ENCODE results near the gene CTNND2.

The CTNND2 gene

GRCh38 chr5:11174591-11174990 is 729.7 kb downstream of the CTNND2 start:
- H3K4me1 ChIP-seq (ENCODE audit: insufficient read depth, low read length) = no peaks in the 10 kb centered on the region
- no peaks in the 10 kb centered on the region for H3K36me3 ChIP-seq (ENCODE audit: insufficient read depth, low read length)
- peaks cover 4% of the 10 kb centered on the region for H3K27me3 ChIP-seq (ENCODE audit: insufficient read depth, low read length, poor library complexity)
- H2AFZ ChIP-seq (ENCODE audit: low read depth, low read length) = no peak overlapping the region
- TF ChIP-seq EZH2 (IDR thresholded peaks at IDR 0.05; ENCODE audit: borderline replicate concordance, low read depth, low read length, severe bottlenecking) (no peak), CTCF (IDR thresholded peaks at IDR 0.05; ENCODE audit: borderline replicate concordance, extremely low read depth, low read length, poor library complexity, severe bottlenecking) (no peak)
- ATAC-seq (ENCODE audit: insufficient read depth, low read depth) (no peak), DNase-seq (no peak)
- H3K79me2 ChIP-seq (ENCODE audit: insufficient read depth, low read length) = no peaks in the 10 kb centered on the region
- no peak overlapping the region for H3K4me2 ChIP-seq (ENCODE audit: insufficient read depth, low read length)
- no peak overlapping the region for H3K9ac ChIP-seq (ENCODE audit: low read depth, low read length)
- H3K4me3 ChIP-seq (ENCODE audit: low read depth in 1 of 2, low read length in 2 of 2) = no peak overlapping the region
- no peaks in the 10 kb centered on the region for H3K9me3 ChIP-seq (ENCODE audit: insufficient read depth, low read length, severe bottlenecking)
- H4K20me1 ChIP-seq (ENCODE audit: insufficient read depth, low read length) = no peaks in the 10 kb centered on the region
- no peak overlapping the region for H3K27ac ChIP-seq (ENCODE audit: low read length)

- no peak overlapping the region for H3K9ac ChIP-seq (ENCODE audit: low read depth, low read length)
- no peak overlapping the region for H2AFZ ChIP-seq (ENCODE audit: low read depth, low read length)
- H3K27me3 ChIP-seq (ENCODE audit: insufficient read depth, low read length, poor library complexity) = peaks cover 4% of the 10 kb centered on the region
- no peaks in the 10 kb centered on the region for H3K36me3 ChIP-seq (ENCODE audit: insufficient read depth, low read length)
- H4K20me1 ChIP-seq (ENCODE audit: insufficient read depth, low read length) = no peaks in the 10 kb centered on the region
- DNase-seq = peak; percentile 18
- peak; percentile 89 for ATAC-seq (ENCODE audit: insufficient read depth, low read depth)
- no peaks in the 10 kb centered on the region for H3K79me2 ChIP-seq (ENCODE audit: insufficient read depth, low read length)
- no peak overlapping the region for H3K4me3 ChIP-seq (ENCODE audit: low read depth in 1 of 2, low read length in 2 of 2)
- H3K27ac ChIP-seq (ENCODE audit: low read length) = no peak overlapping the region
- TF ChIP-seq EZH2 (IDR thresholded peaks at IDR 0.05; ENCODE audit: borderline replicate concordance, low read depth, low read length, severe bottlenecking) (no peak), CTCF (IDR thresholded peaks at IDR 0.05; ENCODE audit: borderline replicate concordance, extremely low read depth, low read length, poor library complexity, severe bottlenecking) (no peak)
- no peaks in the 10 kb centered on the region for H3K4me1 ChIP-seq (ENCODE audit: insufficient read depth, low read length)
- H3K9me3 ChIP-seq (ENCODE audit: insufficient read depth, low read length, severe bottlenecking) = no peaks in the 10 kb centered on the region
- no peak overlapping the region for H3K4me2 ChIP-seq (ENCODE audit: insufficient read depth, low read length)
Observed at GRCh38 chr5:11172484-11172883, 731.8 kb downstream of the CTNND2 start.

- TF ChIP-seq CTCF (IDR thresholded peaks at IDR 0.05; ENCODE audit: borderline replicate concordance, extremely low read depth, low read length, poor library complexity, severe bottlenecking) (no peak), EZH2 (IDR thresholded peaks at IDR 0.05; ENCODE audit: borderline replicate concordance, low read depth, low read length, severe bottlenecking) (no peak)
Observed at GRCh38 chr5:11171236-11171635, 733.0 kb downstream of the CTNND2 start.

GRCh38 chr5:11166923-11167322 is 737.3 kb downstream of the CTNND2 start:
- Histone ChIP-seq H2AFZ (ENCODE audit: low read depth, low read length) (no peak overlapping the region), H3K27me3 (ENCODE audit: insufficient read depth, low read length, poor library complexity) (no peaks in the 10 kb centered on the region), H3K4me1 (ENCODE audit: insufficient read depth, low read length) (no peaks in the 10 kb centered on the region), H3K9ac (ENCODE audit: low read depth, low read length) (no peak overlapping the region), H3K36me3 (ENCODE audit: insufficient read depth, low read length) (no peaks in the 10 kb centered on the region), H3K27ac (ENCODE audit: low read length) (no peak overlapping the region), H3K4me3 (ENCODE audit: low read depth in 1 of 2, low read length in 2 of 2) (no peak overlapping the region), H3K79me2 (ENCODE audit: insufficient read depth, low read length) (no peaks in the 10 kb centered on the region), H3K9me3 (ENCODE audit: insufficient read depth, low read length, severe bottlenecking) (no peaks in the 10 kb centered on the region), H4K20me1 (ENCODE audit: insufficient read depth, low read length) (no peaks in the 10 kb centered on the region), H3K4me2 (ENCODE audit: insufficient read depth, low read length) (no peak overlapping the region)
- DNase-seq = no peak
- no peak for ATAC-seq (ENCODE audit: insufficient read depth, low read depth)
- TF ChIP-seq CTCF (IDR thresholded peaks at IDR 0.05; ENCODE audit: borderline replicate concordance, extremely low read depth, low read length, poor library complexity, severe bottlenecking) (no peak), EZH2 (IDR thresholded peaks at IDR 0.05; ENCODE audit: borderline replicate concordance, low read depth, low read length, severe bottlenecking) (no peak)

More at GRCh38 chr5:11171236-11171635, 733.0 kb downstream of the CTNND2 start:
- Histone ChIP-seq H3K79me2 (ENCODE audit: insufficient read depth, low read length) (no peaks in the 10 kb centered on the region), H4K20me1 (ENCODE audit: insufficient read depth, low read length) (no peaks in the 10 kb centered on the region), H3K4me3 (ENCODE audit: low read depth in 1 of 2, low read length in 2 of 2) (no peak overlapping the region), H2AFZ (ENCODE audit: low read depth, low read length) (no peak overlapping the region), H3K4me2 (ENCODE audit: insufficient read depth, low read length) (no peak overlapping the region), H3K4me1 (ENCODE audit: insufficient read depth, low read length) (no peaks in the 10 kb centered on the region), H3K27ac (ENCODE audit: low read length) (no peak overlapping the region), H3K9ac (ENCODE audit: low read depth, low read length) (no peak overlapping the region), H3K27me3 (ENCODE audit: insufficient read depth, low read length, poor library complexity) (peaks cover 4% of the 10 kb centered on the region), H3K9me3 (ENCODE audit: insufficient read depth, low read length, severe bottlenecking) (no peaks in the 10 kb centered on the region), H3K36me3 (ENCODE audit: insufficient read depth, low read length) (no peaks in the 10 kb centered on the region)
- no peak for ATAC-seq (ENCODE audit: insufficient read depth, low read depth)
- DNase-seq = no peak

Measured in DND-41 (cell line).